Vagina (tissue), 2 donors: ENCODE results near the gene PROSER2. TPM values are rescaled to one million over a fixed set of nuclear protein-coding genes. Genes with fewer than 3 reads are reported as not detected.

Source experiments
- DNase-seq, 2 donors: peaks; one replicate each; pipeline ENCODE4 v3.0.0-alpha.2; 2017; ENCODE audit errors: extremely low spot score in 2 of 2
- H3K27ac ChIP-seq: fragments of 200-600 bp; sonication (generic); one replicate; pipeline ENCODE4 v1.5.1; 2019
- H3K27me3 ChIP-seq: fragments of 200-600 bp; sonication (generic); one replicate; pipeline ENCODE4 v1.5.1; 2019
- H3K36me3 ChIP-seq, 2 donors: fragments of 200-600 bp; sonication (generic); one replicate each; pipeline ENCODE4 v1.5.1; 2017 to 2019
- H3K4me1 ChIP-seq: fragments of 200-600 bp; sonication (generic); one replicate; pipeline ENCODE4 v1.5.1; 2019
- H3K4me3 ChIP-seq, 2 donors: fragments of 200-600 bp; sonication (generic); 1 replicate in 1 of 2; 2 replicates in 1 of 2; pipeline ENCODE4 v1.5.1; 2016 to 2019
- H3K9me3 ChIP-seq: fragments of 200-600 bp; sonication (generic); one replicate; pipeline ENCODE4 v1.5.1; 2019
- CTCF ChIP-seq, 3 experiments: fragments of 450-650 bp in 2 of 3; fragments of 200-600 bp in 1 of 3; sonication (generic) in 1 of 3; IDR thresholded peaks; one replicate each; pipeline ENCODE4 v1.5.1; 2017 to 2019; ENCODE audit warnings: antibody characterized with exemption in 3 of 3, mild to moderate bottlenecking in 2 of 3, moderate library complexity in 2 of 3
- POLR2A ChIP-seq, 2 donors: fragments of 450-650 bp; IDR thresholded peaks; one replicate each; pipeline ENCODE4 v1.6.1; 2017; ENCODE audit warnings: antibody characterized with exemption in 2 of 2, mild to moderate bottlenecking in 2 of 2, moderate library complexity in 2 of 2
- POLR2AphosphoS5 ChIP-seq, 2 donors: sonication (generic); formaldehyde crosslinking; IDR thresholded peaks; one replicate each; pipeline ENCODE4 v1.9.0; 2017; ENCODE audit warnings: antibody characterized with exemption in 2 of 2, mild to moderate bottlenecking in 2 of 2, low read depth in 1 of 2; ENCODE audit not compliant: insufficient read depth in 1 of 2
- intact Hi-C: fragments of 100-400 bp; cut with DNase I; formaldehyde crosslinking; loops from one replicate; pipeline ENCODE4 v1.15.1; 2023
- total RNA-seq: library from RNA; depleted of rRNA; stranded (reverse); fragments of >200 nt; gene quantifications from one replicate; pipeline ENCODE4 v1.2.3, GENCODE V29; 2016

Gene PROSER2
- total RNA-seq, 1 donor from 2014 or later, result 8.1 TPM

GRCh38 chr10:11863353-11864109, 40.4 kb downstream of the PROSER2 start:
- H3K4me3 ChIP-seq, result no peak overlapping the region
- no peaks in the 10 kb centered on the region for H3K4me1 ChIP-seq
- no peak for TF ChIP-seq CTCF (IDR thresholded peaks at IDR 0.05)
- TF ChIP-seq POLR2AphosphoS5 (IDR thresholded peaks at IDR 0.05; ENCODE audit: insufficient read depth in 1 of 2, low read depth in 1 of 2), result no peak
- TF ChIP-seq POLR2A (IDR thresholded peaks at IDR 0.05), result no peak
- H3K36me3 ChIP-seq, result no peaks in the 10 kb centered on the region
- H3K9me3 ChIP-seq, result no peaks in the 10 kb centered on the region
- intact Hi-C loops, result no loop called here
- DNase-seq, result no peak
- H3K27me3 ChIP-seq, result no peaks in the 10 kb centered on the region
- H3K27ac ChIP-seq, result no peak overlapping the region

DNA sequence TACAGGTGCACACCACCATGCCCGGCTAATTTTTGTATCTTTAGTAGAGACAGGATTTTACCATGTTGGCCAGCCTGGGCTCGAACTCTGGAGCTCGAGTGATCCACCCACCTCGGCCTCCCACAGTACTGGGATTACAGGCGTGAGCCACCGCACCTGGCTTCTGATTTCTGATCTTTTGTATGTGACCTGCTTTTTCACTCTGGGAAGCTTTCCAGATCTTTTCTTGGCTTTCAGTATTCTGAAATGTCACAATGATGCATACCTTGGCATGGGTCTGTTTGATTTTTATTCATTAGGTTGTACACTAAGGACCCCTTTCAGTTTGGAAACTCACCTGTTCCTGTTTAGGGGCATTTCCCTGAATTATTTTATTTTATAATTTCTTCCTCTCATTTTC, 41.6 kb downstream of the PROSER2 start:
- no peak overlapping the region for H3K4me3 ChIP-seq
- no peaks in the 10 kb centered on the region for H3K27me3 ChIP-seq
- H3K36me3 ChIP-seq, result no peaks in the 10 kb centered on the region
- H3K27ac ChIP-seq, result no peak overlapping the region
- no peak for DNase-seq
- TF ChIP-seq POLR2AphosphoS5 (IDR thresholded peaks at IDR 0.05; ENCODE audit: insufficient read depth in 1 of 2, low read depth in 1 of 2) (no peak), CTCF (IDR thresholded peaks at IDR 0.05) (no peak), POLR2A (IDR thresholded peaks at IDR 0.05) (no peak)
- intact Hi-C loops, result no loop called here
- no peaks in the 10 kb centered on the region for H3K9me3 ChIP-seq
- H3K4me1 ChIP-seq, result no peaks in the 10 kb centered on the region

DNA sequence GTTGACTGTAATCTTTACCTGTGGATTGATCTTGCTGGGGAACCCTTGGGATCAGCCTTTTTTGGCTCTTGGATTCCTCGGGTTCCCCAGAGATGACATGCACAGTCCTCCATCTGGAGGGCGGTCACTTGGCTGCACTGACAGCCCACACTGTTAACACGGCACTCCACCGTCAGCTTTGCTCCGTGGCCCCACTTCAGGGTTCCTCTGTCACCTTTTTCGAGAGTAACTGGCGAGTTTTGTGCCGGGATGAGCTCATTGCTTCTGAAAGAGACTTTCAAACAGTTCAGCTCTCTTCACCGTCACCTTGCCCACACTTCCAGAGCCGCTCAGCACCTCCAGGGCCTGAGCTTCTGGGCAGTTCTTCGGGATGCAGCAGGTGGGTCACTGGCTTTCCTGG, 42.4 kb downstream of the PROSER2 start:
- H3K27ac ChIP-seq, result no peak overlapping the region
- no peaks in the 10 kb centered on the region for H3K27me3 ChIP-seq
- no peak for DNase-seq
- H3K36me3 ChIP-seq, result no peaks in the 10 kb centered on the region
- no peak overlapping the region for H3K4me3 ChIP-seq
- intact Hi-C loops, result no loop called here
- peaks cover 5% of the 10 kb centered on the region for H3K4me1 ChIP-seq
- no peak for TF ChIP-seq POLR2A (IDR thresholded peaks at IDR 0.05)
- TF ChIP-seq CTCF (IDR thresholded peaks at IDR 0.05), result no peak
- TF ChIP-seq POLR2AphosphoS5 (IDR thresholded peaks at IDR 0.05; ENCODE audit: insufficient read depth in 1 of 2, low read depth in 1 of 2), result no peak
- no peaks in the 10 kb centered on the region for H3K9me3 ChIP-seq

DNA sequence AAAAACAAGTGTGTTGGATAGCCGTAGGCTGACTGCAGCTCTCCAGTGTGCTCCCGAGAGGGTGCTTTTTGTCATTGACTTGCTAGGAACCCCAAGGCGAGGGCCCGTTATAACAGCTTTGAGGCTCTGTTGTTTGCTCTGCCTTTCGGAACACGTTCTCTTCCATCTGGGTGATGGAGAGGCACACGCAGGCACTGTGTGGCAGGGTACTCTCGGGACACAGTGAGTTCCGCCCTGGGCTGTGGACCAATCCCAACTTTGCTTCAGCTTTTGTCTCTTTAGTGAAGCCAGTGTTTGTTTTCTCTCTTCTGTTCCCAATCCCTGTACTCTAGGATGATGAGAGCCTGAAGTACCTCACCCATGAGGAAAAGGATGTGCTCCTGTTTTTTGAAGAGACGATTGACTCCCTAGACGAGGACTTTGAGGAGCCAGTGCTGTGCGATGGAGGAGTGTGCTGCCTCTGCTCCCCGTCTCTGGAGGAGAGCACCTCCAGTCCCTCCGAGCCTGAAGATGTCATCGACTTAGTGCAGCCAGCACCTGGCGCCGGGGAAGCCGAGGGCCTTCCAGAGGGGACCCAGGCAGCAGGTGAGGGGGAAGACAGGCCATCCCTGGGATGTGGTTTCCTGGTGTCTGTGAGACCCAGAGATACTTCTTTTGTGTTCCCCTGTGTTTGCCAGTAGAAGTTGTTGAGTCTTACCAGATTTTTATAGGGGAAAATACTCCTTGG, 43.2 kb downstream of the PROSER2 start:
- Histone ChIP-seq H3K4me1 (peaks cover 7% of the 10 kb centered on the region), H3K9me3 (no peaks in the 10 kb centered on the region), H3K4me3 (no peak overlapping the region), H3K36me3 (no peaks in the 10 kb centered on the region), H3K27ac (no peak overlapping the region), H3K27me3 (no peaks in the 10 kb centered on the region)
- no peak for DNase-seq
- TF ChIP-seq POLR2A (IDR thresholded peaks at IDR 0.05) (no peak), POLR2AphosphoS5 (IDR thresholded peaks at IDR 0.05; ENCODE audit: insufficient read depth in 1 of 2, low read depth in 1 of 2) (no peak), CTCF (IDR thresholded peaks at IDR 0.05) (no peak)
- intact Hi-C loops, result no loop called here

DNA sequence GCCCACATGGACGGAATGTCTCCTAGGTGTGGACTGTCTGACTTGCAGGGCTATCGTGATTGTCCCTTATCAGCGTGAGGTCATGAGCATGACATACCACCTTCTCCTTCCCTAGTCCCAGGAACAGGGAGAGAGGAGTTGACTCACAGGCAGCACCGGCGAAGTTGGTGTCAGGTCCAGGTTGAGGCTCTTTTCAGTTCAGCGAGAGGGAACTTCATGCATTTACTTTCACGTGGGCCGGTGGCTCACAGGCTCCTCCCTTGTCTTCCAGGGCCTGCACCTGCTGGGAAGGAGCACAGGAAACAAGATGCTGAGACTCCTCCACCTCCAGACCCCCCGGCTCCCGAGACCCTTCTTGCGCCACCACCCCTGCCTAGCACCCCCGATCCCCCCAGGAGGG, 46.1 kb downstream of the PROSER2 start:
- H3K27ac ChIP-seq, result no peak overlapping the region
- DNase-seq, result no peak
- peak overlapping the region; percentile 22 to 30 for H3K4me3 ChIP-seq
- intact Hi-C loops, result no loop called here
- H3K27me3 ChIP-seq, result no peaks in the 10 kb centered on the region
- no peaks in the 10 kb centered on the region for H3K36me3 ChIP-seq
- H3K9me3 ChIP-seq, result no peaks in the 10 kb centered on the region
- TF ChIP-seq POLR2A (IDR thresholded peaks at IDR 0.05), result no peak
- no peak for TF ChIP-seq POLR2AphosphoS5 (IDR thresholded peaks at IDR 0.05; ENCODE audit: insufficient read depth in 1 of 2, low read depth in 1 of 2)
- peaks cover 8% of the 10 kb centered on the region for H3K4me1 ChIP-seq
